H1 (cell line): ENCODE measurements around the gene ALDH1B1. TPM values are rescaled to one million over a fixed set of nuclear protein-coding genes. Genes with fewer than 3 reads are reported as not detected.

Experiments
- BRCA1 ChIP-seq: IDR thresholded peaks from 2 replicates; pipeline ENCODE4 v1.6.1; 2012; ENCODE audit warnings: low read depth, low read length, improper control_type of control experiment
- CBX8 ChIP-seq: fragments of 300-800, 300-1000 bp; sonication (generic); IDR thresholded peaks from 2 replicates; pipeline ENCODE4 v1.7.1; 2016; ENCODE audit warnings: low read depth, low read length, borderline replicate concordance
- EGR1 ChIP-seq: IDR thresholded peaks from 2 replicates; pipeline ENCODE4 v1.6.1; 2011; ENCODE audit warnings: low read depth, low read length, borderline replicate concordance
- FOSL1 ChIP-seq: IDR thresholded peaks from 2 replicates; pipeline ENCODE4 v1.6.1; 2011; ENCODE audit warnings: mild to moderate bottlenecking, low read depth, low read length, moderate library complexity; ENCODE audit not compliant: insufficient read depth
- HDAC6 ChIP-seq: IDR thresholded peaks from one replicate; pipeline ENCODE4 v1.7.1; 2012; ENCODE audit warnings: low read depth, mild to moderate bottlenecking, inconsistent platforms, low read length, moderate library complexity
- NANOG ChIP-seq: IDR thresholded peaks from 2 replicates; pipeline ENCODE4 v1.6.1; 2011; ENCODE audit warnings: low read length, low read depth, mild to moderate bottlenecking, inconsistent platforms; ENCODE audit not compliant: insufficient read depth, poor library complexity, severe bottlenecking
- NRF1 ChIP-seq: IDR thresholded peaks from 2 replicates; pipeline ENCODE4 v1.6.1; 2011; ENCODE audit warnings: mild to moderate bottlenecking, low read depth, low read length, improper control_type of control experiment
- POLR2AphosphoS5 ChIP-seq: IDR thresholded peaks from 2 replicates; pipeline ENCODE4 v1.6.1; 2011; ENCODE audit warnings: low read depth, low read length
- RAD21 ChIP-seq, 2 experiments: IDR thresholded peaks in 1 of 2; conservative IDR thresholded peaks in 1 of 2; 2 replicates each; pipeline ENCODE4 v1.6.1; 2011; ENCODE audit warnings: low read depth in 2 of 2, low read length in 2 of 2, improper control_type of control experiment in 1 of 2, inconsistent platforms in 1 of 2, mild to moderate bottlenecking in 1 of 2, moderate library complexity in 1 of 2
- RFX5 ChIP-seq: IDR thresholded peaks from 2 replicates; pipeline ENCODE4 v1.6.1; 2011; ENCODE audit warnings: low read depth, low read length, improper control_type of control experiment, borderline replicate concordance
- SP4 ChIP-seq: IDR thresholded peaks from 2 replicates; pipeline ENCODE4 v1.6.1; 2012; ENCODE audit warnings: low read length, inconsistent platforms
- TCF12 ChIP-seq: IDR thresholded peaks from 2 replicates; pipeline ENCODE4 v1.6.1; 2011; ENCODE audit warnings: low read depth, mild to moderate bottlenecking, low read length
- YY1 ChIP-seq: IDR thresholded peaks from 2 replicates; pipeline ENCODE4 v1.6.1; 2011; ENCODE audit warnings: low read depth, mild to moderate bottlenecking, low read length
- polyA plus RNA-seq, 7 experiments: library from polyadenylated mRNA; depleted of rRNA in 3 of 7; stranded (reverse) in 5 of 7; unstranded in 2 of 7; fragments of >200 nt in 5 of 7; fragments of 200-250 nt in 2 of 7; gene quantifications; 1 replicate in 5 of 7; 2 replicates in 1 of 7; 4 replicates in 1 of 7; pipeline versions ENCODE4 v1.2.1 to v1.2.3, GENCODE V29; 2011 to 2013; ENCODE audit warnings: missing spikeins in 2 of 7, mixed read lengths in 2 of 7
- total RNA-seq: library from RNA; stranded (reverse); fragmentation: NEBNext Ultra II Directional; extraction: Animal tissue kit (Norgen Biotek cat#: 25700); gene quantifications from 2 replicates; pipeline ENCODE4 v1.2.1, GENCODE V29; 2021

The ALDH1B1 gene
- total and polyA plus RNA-seq, 2 of the 8 experiments (the other 6 are each of a cell fraction or from before 2014, with no cell fraction given), result 41.6 to 78.7 TPM

DNA sequence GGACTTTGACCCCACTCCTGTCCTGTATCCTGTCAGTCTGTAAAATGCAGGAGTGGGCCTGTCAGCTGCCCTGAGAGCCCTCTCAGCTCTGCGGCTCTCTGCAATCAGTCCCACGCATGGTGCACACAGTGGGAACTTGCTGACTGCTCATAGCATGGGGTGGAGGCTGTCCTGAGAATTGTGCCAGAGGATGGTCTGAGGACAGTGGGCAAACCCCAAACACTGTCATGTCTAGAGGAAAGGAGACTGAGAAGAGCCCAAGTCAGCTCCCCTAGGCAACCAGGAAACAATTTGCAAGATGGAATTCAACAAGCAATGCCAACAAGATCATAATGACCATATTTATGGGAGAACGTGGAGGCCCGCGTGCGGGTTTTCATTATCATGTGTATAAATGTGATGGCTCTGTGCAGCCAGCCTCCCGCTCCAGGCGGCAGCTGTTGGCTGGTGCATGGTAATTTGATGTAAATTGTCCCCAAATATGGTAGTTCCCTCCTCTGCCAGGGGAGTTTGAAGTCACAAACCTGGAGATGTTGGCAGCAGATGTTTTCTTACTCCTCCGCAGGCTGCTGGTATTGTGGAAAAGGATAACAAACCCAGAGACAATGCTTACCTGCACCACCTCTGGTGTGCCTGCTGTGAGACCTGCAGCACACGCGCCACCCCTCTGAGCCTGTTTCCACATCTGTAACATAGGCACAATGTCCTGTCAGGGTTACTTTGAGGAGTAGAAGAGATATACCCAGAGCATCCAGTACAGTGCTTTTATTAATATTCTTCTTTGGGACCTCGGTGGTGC is 39.8 kb upstream of the ALDH1B1 start (continued):
- TF ChIP-seq CBX8, result no peak
- no peak for TF ChIP-seq NANOG
- no peak for TF ChIP-seq BRCA1
- peak; percentile 52; the same call in 1 of the 2 replicates for TF ChIP-seq POLR2AphosphoS5
- TF ChIP-seq EGR1, result no peak
- no peak for TF ChIP-seq YY1
- TF ChIP-seq HDAC6, result no peak
- TF ChIP-seq NRF1, result no peak
- no peak for TF ChIP-seq RFX5
- TF ChIP-seq SP4, result no peak
- 0 out of 2 replicates have a peak, but pooled peaks have one; percentile 30 for TF ChIP-seq TCF12
- TF ChIP-seq RAD21 (IDR thresholded peaks at IDR 0.05 in 1 of 2, conservative IDR thresholded peaks at IDR 0.05 in 1 of 2; ENCODE audit: low read depth in 2 of 2, low read length in 2 of 2), result no peak
- no peak for TF ChIP-seq FOSL1
- TF ChIP-seq, all 59 proteins: peak for 4
